NCI-H1436 treated with DMSO at 0.1 percent for 48 hours (cell line): ENCODE data around the gene JKAMP.

Experiments used
- DNase-seq: peaks from one replicate; lab custom pipeline; 2025; lab: John Stamatoyannopoulos, UW

JKAMP gene

DNA sequence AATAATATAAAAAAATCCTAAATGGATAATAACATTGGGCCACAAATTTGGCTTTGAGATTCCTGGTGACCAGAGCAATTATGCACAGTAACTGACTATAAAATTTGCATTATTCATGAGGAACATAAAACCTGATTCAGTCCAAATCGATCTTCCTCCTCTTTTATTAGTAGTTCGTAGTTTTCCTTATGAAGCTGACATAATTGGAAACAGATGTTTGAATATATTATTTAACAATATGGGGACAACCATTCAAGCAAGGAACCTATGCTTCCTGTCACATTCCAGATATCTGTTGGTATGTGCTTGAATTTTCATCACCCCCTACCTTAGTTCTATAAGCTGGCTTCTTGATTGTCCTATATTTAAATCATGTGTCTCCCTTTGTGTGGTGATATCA, 57.4 kb downstream of the JKAMP start:
- DNase-seq = no peak

GRCh38 chr14:59543873-59544272, 59.6 kb downstream of the JKAMP start:
- DNase-seq = no peak

- DNase-seq = no peak
These were observed 63.0 kb downstream of the JKAMP start for GRCh38 chr14:59547310-59547709.
